EL (cell line): ENCODE measurements around the gene JSRP1.

Experiments used
- DNase-seq: peaks from one replicate; pipeline ENCODE4 v3.0.0-alpha.2; 2016

Gene JSRP1

GRCh38 chr19:2231621-2232221, 24.5 kb downstream of the JSRP1 start:
- DNase-seq: no peak

GRCh38 chr19:2230807-2231533, 25.2 kb downstream of the JSRP1 start:
- no peak for DNase-seq

GRCh38 chr19:2230033-2230531, 26.1 kb downstream of the JSRP1 start:
- DNase-seq: no peak

- DNase-seq: no peak
Observed at GRCh38 chr19:2229103-2230032, 26.8 kb downstream of the JSRP1 start.

GRCh38 chr19:2228157-2229030, 27.8 kb downstream of the JSRP1 start:
- no peak for DNase-seq

GRCh38 chr19:2227415-2228156, 28.6 kb downstream of the JSRP1 start:
- no peak for DNase-seq

GRCh38 chr19:2226840-2227360, 29.3 kb downstream of the JSRP1 start:
- no peak for DNase-seq

- DNase-seq: no peak
Observed at GRCh38 chr19:2226051-2226839, 30.0 kb downstream of the JSRP1 start.

- DNase-seq: no peak
Observed at GRCh38 chr19:2225415-2226050, 30.7 kb downstream of the JSRP1 start.

- no peak for DNase-seq
Observed at GRCh38 chr19:2224754-2225349, 31.4 kb downstream of the JSRP1 start.

GRCh38 chr19:2223959-2224358, 32.3 kb downstream of the JSRP1 start:
- DNase-seq: no peak

- DNase-seq: no peak
Observed at GRCh38 chr19:2223391-2223790, 32.8 kb downstream of the JSRP1 start.

- DNase-seq: no peak
Observed at GRCh38 chr19:2221918-2222317, 34.3 kb downstream of the JSRP1 start.

GRCh38 chr19:2221250-2221831, 34.9 kb downstream of the JSRP1 start:
- peak; percentile 65 for DNase-seq

- DNase-seq: no peak
Observed at GRCh38 chr19:2219726-2220125, 36.5 kb downstream of the JSRP1 start.

- no peak for DNase-seq
Observed at GRCh38 chr19:2217591-2217990, 38.6 kb downstream of the JSRP1 start.

- DNase-seq: no peak
Observed at GRCh38 chr19:2216361-2217225, 39.6 kb downstream of the JSRP1 start.

- no peak for DNase-seq
Observed at GRCh38 chr19:2215281-2215751, 40.9 kb downstream of the JSRP1 start.
